ENCODE measurements around the gene HNRNPU. TPM values are rescaled to one million over a fixed set of nuclear protein-coding genes. Genes with fewer than 3 reads are reported as not detected.

HNRNPU gene
- total and polyA plus RNA-seq, 2 experiments from 2014 or later = 166 to 226 TPM

GRCh38 chr1:244852694-244853093 is 11.6 kb downstream of the HNRNPU start:
- H3K9me2 ChIP-seq (ENCODE audit: insufficient read depth) = no peaks in the 10 kb centered on the region
- in situ Hi-C loops (cut with MboI) = loop anchor here (25.0 kb wide), 1 partner anchor 185 kb away; no protein-coding TSS in a partner anchor
- H3K4me1 ChIP-seq (ENCODE audit: insufficient read depth) = no peaks in the 10 kb centered on the region
- H3K4me3 ChIP-seq = no peak overlapping the region
- TF ChIP-seq EZH2 (IDR thresholded peaks at IDR 0.05; ENCODE audit: insufficient read depth, poor library complexity, severe bottlenecking) = no peak
- no peak for TF ChIP-seq EZH2phosphoT487 (IDR thresholded peaks at IDR 0.05; ENCODE audit: insufficient read depth, low read depth)
- H3K79me2 ChIP-seq (ENCODE audit: insufficient read depth) = peaks cover 100% of the 10 kb centered on the region
- peaks cover 98% of the 10 kb centered on the region for H3F3A ChIP-seq (ENCODE audit: insufficient read depth)
- DNase-seq = no peak
- no peak overlapping the region for H2AFZ ChIP-seq
- 98 to 100% methylated on average over 1 of the region's 1 CpG for WGBS, 2 experiments (ENCODE audit: low coverage in 1 of 2, low lambda C conversion rate in 2 of 2, missing lambda C conversion rate in 2 of 2)
- H3K4me2 ChIP-seq (ENCODE audit: unreplicated experiment) = no peak overlapping the region
- no peaks in the 10 kb centered on the region for H4K20me1 ChIP-seq (ENCODE audit: insufficient read depth)
- H3K9ac ChIP-seq = no peak overlapping the region
- no peak overlapping the region for H3K27ac ChIP-seq
- H3K27me3 ChIP-seq (replicated peaks; ENCODE audit: insufficient read depth) = no peaks in the 10 kb centered on the region
- H3K36me3 ChIP-seq (ENCODE audit: low read depth) = peaks cover 90% of the 10 kb centered on the region
- H3K9me3 ChIP-seq (ENCODE audit: low read depth) = no peaks in the 10 kb centered on the region

- TF ChIP-seq EZH2phosphoT487 (IDR thresholded peaks at IDR 0.05; ENCODE audit: insufficient read depth, low read depth) (no peak), EZH2 (IDR thresholded peaks at IDR 0.05; ENCODE audit: insufficient read depth, poor library complexity, severe bottlenecking) (no peak)
- Histone ChIP-seq H3K4me2 (ENCODE audit: unreplicated experiment) (no peak overlapping the region), H3K9me3 (ENCODE audit: low read depth) (no peaks in the 10 kb centered on the region), H3K9ac (no peak overlapping the region), H3K4me1 (ENCODE audit: insufficient read depth) (no peaks in the 10 kb centered on the region), H2AFZ (no peak overlapping the region), H3K27me3 (replicated peaks; ENCODE audit: insufficient read depth) (no peaks in the 10 kb centered on the region), H3K27ac (no peak overlapping the region), H4K20me1 (ENCODE audit: insufficient read depth) (no peaks in the 10 kb centered on the region), H3F3A (ENCODE audit: insufficient read depth) (peaks cover 98% of the 10 kb centered on the region), H3K36me3 (ENCODE audit: low read depth) (peaks cover 90% of the 10 kb centered on the region), H3K9me2 (ENCODE audit: insufficient read depth) (no peaks in the 10 kb centered on the region), H3K4me3 (no peak overlapping the region), H3K79me2 (ENCODE audit: insufficient read depth) (peaks cover 100% of the 10 kb centered on the region)
- no peak for DNase-seq
- in situ Hi-C loops (cut with MboI) = loop anchor here (25.0 kb wide), 1 partner anchor 186 kb away; no protein-coding TSS in a partner anchor
- WGBS, 2 experiments (ENCODE audit: low coverage in 1 of 2, low lambda C conversion rate in 2 of 2, missing lambda C conversion rate in 2 of 2) = 97 to 99% methylated on average over 4 of the region's 4 CpGs
Observed at GRCh38 chr1:244851546-244852231, 12.7 kb downstream of the HNRNPU start.

- Histone ChIP-seq H4K20me1 (ENCODE audit: insufficient read depth) (no peaks in the 10 kb centered on the region), H3K79me2 (ENCODE audit: insufficient read depth) (peaks cover 100% of the 10 kb centered on the region), H2AFZ (no peak overlapping the region), H3K27ac (no peak overlapping the region), H3F3A (ENCODE audit: insufficient read depth) (peaks cover 98% of the 10 kb centered on the region), H3K9me3 (ENCODE audit: low read depth) (no peaks in the 10 kb centered on the region), H3K4me3 (no peak overlapping the region), H3K9me2 (ENCODE audit: insufficient read depth) (no peaks in the 10 kb centered on the region), H3K4me2 (ENCODE audit: unreplicated experiment) (no peak overlapping the region), H3K27me3 (replicated peaks; ENCODE audit: insufficient read depth) (no peaks in the 10 kb centered on the region), H3K9ac (no peak overlapping the region), H3K4me1 (ENCODE audit: insufficient read depth) (no peaks in the 10 kb centered on the region), H3K36me3 (ENCODE audit: low read depth) (peaks cover 89% of the 10 kb centered on the region)
- no peak for DNase-seq
- WGBS, 2 experiments (ENCODE audit: low coverage in 1 of 2, low lambda C conversion rate in 2 of 2, missing lambda C conversion rate in 2 of 2) = 71 to 80% methylated on average over 2 of the region's 2 CpGs
- TF ChIP-seq EZH2 (IDR thresholded peaks at IDR 0.05; ENCODE audit: insufficient read depth, poor library complexity, severe bottlenecking) = no peak
- TF ChIP-seq EZH2phosphoT487 (IDR thresholded peaks at IDR 0.05; ENCODE audit: insufficient read depth, low read depth) = no peak
- in situ Hi-C loops (cut with MboI) = loop anchor here (25.0 kb wide), 1 partner anchor 186 kb away; no protein-coding TSS in a partner anchor
Observed at GRCh38 chr1:244850896-244851295, 13.4 kb downstream of the HNRNPU start.

- Histone ChIP-seq H3K27ac (0 out of 2 replicates have a peak overlapping the region, but pooled peaks have one; percentile 6), H3K36me3 (ENCODE audit: low read depth) (peaks cover 86% of the 10 kb centered on the region)
- WGBS, 2 experiments (ENCODE audit: low coverage in 1 of 2, low lambda C conversion rate in 2 of 2, missing lambda C conversion rate in 2 of 2) = 77 to 84% methylated on average over 3 of the region's 3 CpGs
Observed at GRCh38 chr1:244850099-244850852, 14.1 kb downstream of the HNRNPU start.

More at GRCh38 chr1:244850099-244850852, 14.1 kb downstream of the HNRNPU start:
- no peaks in the 10 kb centered on the region for H4K20me1 ChIP-seq (ENCODE audit: insufficient read depth)
- H3K4me3 ChIP-seq = no peak overlapping the region
- H3F3A ChIP-seq (ENCODE audit: insufficient read depth) = peaks cover 98% of the 10 kb centered on the region
- peaks cover 100% of the 10 kb centered on the region for H3K79me2 ChIP-seq (ENCODE audit: insufficient read depth)
- no peak overlapping the region for H3K9ac ChIP-seq
- no peak for DNase-seq
- no peaks in the 10 kb centered on the region for H3K9me3 ChIP-seq (ENCODE audit: low read depth)
- H3K27me3 ChIP-seq (replicated peaks; ENCODE audit: insufficient read depth) = no peaks in the 10 kb centered on the region
- no peak for TF ChIP-seq EZH2 (IDR thresholded peaks at IDR 0.05; ENCODE audit: insufficient read depth, poor library complexity, severe bottlenecking)
- no peak for TF ChIP-seq EZH2phosphoT487 (IDR thresholded peaks at IDR 0.05; ENCODE audit: insufficient read depth, low read depth)
- in situ Hi-C loops (cut with MboI) = loop anchor here (25.0 kb wide), 1 partner anchor 187 kb away; no protein-coding TSS in a partner anchor
- H3K4me1 ChIP-seq (ENCODE audit: insufficient read depth) = no peaks in the 10 kb centered on the region
- H3K9me2 ChIP-seq (ENCODE audit: insufficient read depth) = no peaks in the 10 kb centered on the region
- no peak overlapping the region for H2AFZ ChIP-seq
- H3K4me2 ChIP-seq (ENCODE audit: unreplicated experiment) = no peak overlapping the region

All from GM23248 (cell line).